CD14-positive monocyte (primary cell): ENCODE measurements around the gene TMEM184A. TPM values are rescaled to one million over a fixed set of nuclear protein-coding genes. Genes with fewer than 3 reads are reported as not detected.

Experiments used
- DNase-seq, 3 donors: peaks; one replicate each; pipeline ENCODE4 v3.0.0-alpha.2; 2011 to 2022
- H2AFZ ChIP-seq: 2 replicates; pipeline ENCODE4 v1.6.0; 2012; ENCODE audit warnings: mild to moderate bottlenecking, low read depth, low read length, inconsistent platforms; ENCODE audit not compliant: insufficient read depth, poor library complexity, severe bottlenecking
- H3K27ac ChIP-seq, 2 donors: 1 replicate in 1 of 2; 2 replicates in 1 of 2; pipeline ENCODE4 v1.5.1; 2012 to 2013; ENCODE audit warnings: low read length in 2 of 2, control low read depth in 1 of 2, inconsistent platforms in 1 of 2, low read depth in 1 of 2, mild to moderate bottlenecking in 1 of 2
- H3K27me3 ChIP-seq, 2 donors: one replicate each; pipeline versions ENCODE4 v1.6.0 to v1.6.1; 2011 to 2013; ENCODE audit warnings: low read length in 2 of 2; ENCODE audit not compliant: control insufficient read depth in 2 of 2, insufficient read depth in 2 of 2
- H3K36me3 ChIP-seq, 2 donors: replicated peaks in 1 of 2; 1 replicate in 1 of 2; 2 replicates in 1 of 2; pipeline versions ENCODE4 v1.5.1 to v1.6.1; 2012 to 2013; ENCODE audit warnings: low read length in 2 of 2, control low read depth in 1 of 2, inconsistent platforms in 1 of 2, mild to moderate bottlenecking in 1 of 2; ENCODE audit not compliant: insufficient read depth in 2 of 2, control insufficient read depth in 1 of 2
- H3K4me1 ChIP-seq, 2 donors: 1 replicate in 1 of 2; 2 replicates in 1 of 2; pipeline versions ENCODE4 v1.5.1 to v1.6.1; 2012 to 2013; ENCODE audit warnings: low read length in 2 of 2, control low read depth in 1 of 2, inconsistent platforms in 1 of 2, mild to moderate bottlenecking in 1 of 2, moderate library complexity in 1 of 2; ENCODE audit not compliant: insufficient read depth in 2 of 2, control insufficient read depth in 1 of 2
- H3K4me2 ChIP-seq: replicated peaks from 2 replicates; pipeline ENCODE3; 2012; ENCODE audit warnings: low read length, moderate library complexity, mild to moderate bottlenecking; ENCODE audit not compliant: poor library complexity, severe bottlenecking; ENCODE audit errors: extremely low read depth
- H3K4me3 ChIP-seq, 3 experiments: fragments of 200-600 bp in 1 of 3; sonication (generic) in 1 of 3; replicated peaks in 1 of 3; 1 replicate in 2 of 3; 2 replicates in 1 of 3; pipeline ENCODE4 v1.5.1; 2011 to 2013; ENCODE audit warnings: low read length in 3 of 3, mild to moderate bottlenecking in 3 of 3, control low read depth in 2 of 3, low read depth in 2 of 3, inconsistent platforms in 1 of 3, moderate library complexity in 1 of 3
- H3K79me2 ChIP-seq: 2 replicates; pipeline ENCODE4 v1.6.0; 2012; ENCODE audit warnings: mild to moderate bottlenecking, control low read depth, inconsistent platforms, low read length, moderate library complexity; ENCODE audit not compliant: insufficient read depth
- H3K9ac ChIP-seq: 2 replicates; pipeline ENCODE4 v1.6.0; 2017; ENCODE audit warnings: low read length, mild to moderate bottlenecking; ENCODE audit not compliant: insufficient read depth, poor library complexity, severe bottlenecking
- H3K9me3 ChIP-seq, 2 donors: replicated peaks in 1 of 2; 1 replicate in 1 of 2; 2 replicates in 1 of 2; pipeline versions ENCODE4 v1.5.1 to v1.6.1; 2012 to 2013; ENCODE audit warnings: low read length in 2 of 2, control low read depth in 1 of 2; ENCODE audit not compliant: control insufficient read depth in 1 of 2, insufficient read depth in 1 of 2
- H4K20me1 ChIP-seq: 2 replicates; pipeline ENCODE4 v1.6.0; 2012; ENCODE audit warnings: mild to moderate bottlenecking, low read length, control low read depth, moderate library complexity; ENCODE audit not compliant: insufficient read depth
- H3K27ac Mint-ChIP-seq, 7 donors: one replicate each; pipeline ENCODE4 v1.8.0; 2020; ENCODE audit warnings: mild to moderate bottlenecking in 7 of 7, mixed read lengths in 7 of 7, moderate library complexity in 6 of 7, inconsistent platforms in 2 of 7
- H3K27me3 Mint-ChIP-seq, 3 donors: one replicate each; pipeline ENCODE4 v1.8.0; 2021 to 2022; ENCODE audit warnings: low read depth in 3 of 3, mild to moderate bottlenecking in 3 of 3, mixed read lengths in 3 of 3, moderate library complexity in 3 of 3, inconsistent platforms in 1 of 3
- H3K36me3 Mint-ChIP-seq, 2 donors: one replicate each; pipeline ENCODE4 v1.8.0; 2020; ENCODE audit warnings: mixed read lengths in 2 of 2, inconsistent platforms in 1 of 2, mild to moderate bottlenecking in 1 of 2
- H3K4me1 Mint-ChIP-seq: one replicate; pipeline ENCODE4 v1.8.0; 2020; ENCODE audit warnings: mild to moderate bottlenecking, mixed read lengths
- H3K4me3 Mint-ChIP-seq, 2 donors: one replicate each; pipeline ENCODE4 v1.8.0; 2020; ENCODE audit warnings: mild to moderate bottlenecking in 2 of 2, mixed read lengths in 2 of 2, moderate library complexity in 1 of 2
- H3K9me3 Mint-ChIP-seq, 7 donors: one replicate each; pipeline ENCODE4 v1.8.0; 2020 to 2022; ENCODE audit warnings: mixed read lengths in 7 of 7, mild to moderate bottlenecking in 6 of 7, moderate library complexity in 6 of 7, inconsistent platforms in 2 of 7
- WGBS: methylation state at CpG from one replicate; pipeline ENCODE4 v1.1.5; 2013; ENCODE audit warnings: missing lambda C conversion rate; ENCODE audit not compliant: insufficient coverage; 5-methylcytosine and 5-hydroxymethylcytosine counted together
- intact Hi-C, 2 donors: fragments of 100-400 bp; cut with micrococcal nuclease; formaldehyde crosslinking; loops; one replicate each; pipeline versions ENCODE4 v1.15.0 to v1.15.1; 2023
- polyA plus RNA-seq, 3 donors: library from polyadenylated mRNA; depleted of rRNA in 1 of 3; unstranded in 2 of 3; stranded (reverse) in 1 of 3; fragments of 300-500 nt in 2 of 3; fragments of >200 nt in 1 of 3; fragmentation: Illumina TruSeq in 2 of 3; gene quantifications; 1 replicate in 2 of 3; 2 replicates in 1 of 3; pipeline ENCODE4 v1.2.3, GENCODE V29; 2012 to 2021
- TF ChIP-seq, protein P1 (sequence below): fragments of 200-600 bp; IDR thresholded peaks from one replicate; pipeline ENCODE4 v1.8.0; 2022; ENCODE audit warnings: antibody characterized with exemption, mild to moderate bottlenecking

TMEM184A gene
- polyA plus RNA-seq, 3 donors = not detected

DNA sequence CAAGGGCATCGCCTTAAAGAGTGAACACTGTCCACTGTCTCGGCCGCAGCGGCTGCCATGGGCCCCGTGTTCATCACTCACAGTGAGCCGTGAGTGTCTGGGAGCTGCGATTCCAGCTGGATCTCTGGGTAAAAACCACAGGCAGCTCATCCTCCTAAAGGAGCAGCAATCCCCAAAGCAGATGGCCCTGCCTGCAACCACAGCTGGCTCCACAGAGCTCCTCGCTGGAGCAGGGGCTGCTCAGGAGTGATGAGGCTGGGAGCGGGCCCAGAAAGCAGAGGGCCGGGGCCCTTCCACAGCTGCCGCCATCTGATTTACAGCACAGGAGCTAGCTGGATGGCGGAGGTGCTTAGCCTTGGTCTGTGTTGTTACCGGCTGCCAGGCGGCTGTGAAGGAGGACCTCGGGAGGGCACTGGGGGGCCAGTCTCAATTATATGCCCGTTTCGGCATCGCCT lies 6.6 kb upstream of the TMEM184A start:
- Histone ChIP-seq H3K36me3 (peaks cover 7 to 13% of the 10 kb centered on the region in 2 donors), H3K27me3 (peaks cover 0 to 2% of the 10 kb centered on the region in 2 donors), H3K4me1 (peaks cover 9 to 14% of the 10 kb centered on the region in 2 donors), H3K79me2 (no peaks in the 10 kb centered on the region), H3K27ac (no peak overlapping the region), H4K20me1 (no peaks in the 10 kb centered on the region), H3K9me3 (no peaks in the 10 kb centered on the region), H3K4me2 (no peak overlapping the region), H3K4me3 (no peak overlapping the region), H2AFZ (no peak overlapping the region), H3K9ac (no peak overlapping the region)
- no peak for DNase-seq
- Mint-ChIP-seq H3K9me3 (peaks cover 0 to 4% (median 0%) of the 10 kb centered on the region in 7 donors), H3K36me3 (peaks cover 15 to 29% of the 10 kb centered on the region in 2 donors), H3K27me3 (peaks cover 2 to 10% (median 4%) of the 10 kb centered on the region in 3 donors), H3K4me3 (no peak overlapping the region), H3K27ac (no peak overlapping the region), H3K4me1 (peaks cover 25% of the 10 kb centered on the region)
- WGBS = 86% methylated on average over 18 of the region's 18 CpGs
- TF ChIP-seq, protein P1, sequence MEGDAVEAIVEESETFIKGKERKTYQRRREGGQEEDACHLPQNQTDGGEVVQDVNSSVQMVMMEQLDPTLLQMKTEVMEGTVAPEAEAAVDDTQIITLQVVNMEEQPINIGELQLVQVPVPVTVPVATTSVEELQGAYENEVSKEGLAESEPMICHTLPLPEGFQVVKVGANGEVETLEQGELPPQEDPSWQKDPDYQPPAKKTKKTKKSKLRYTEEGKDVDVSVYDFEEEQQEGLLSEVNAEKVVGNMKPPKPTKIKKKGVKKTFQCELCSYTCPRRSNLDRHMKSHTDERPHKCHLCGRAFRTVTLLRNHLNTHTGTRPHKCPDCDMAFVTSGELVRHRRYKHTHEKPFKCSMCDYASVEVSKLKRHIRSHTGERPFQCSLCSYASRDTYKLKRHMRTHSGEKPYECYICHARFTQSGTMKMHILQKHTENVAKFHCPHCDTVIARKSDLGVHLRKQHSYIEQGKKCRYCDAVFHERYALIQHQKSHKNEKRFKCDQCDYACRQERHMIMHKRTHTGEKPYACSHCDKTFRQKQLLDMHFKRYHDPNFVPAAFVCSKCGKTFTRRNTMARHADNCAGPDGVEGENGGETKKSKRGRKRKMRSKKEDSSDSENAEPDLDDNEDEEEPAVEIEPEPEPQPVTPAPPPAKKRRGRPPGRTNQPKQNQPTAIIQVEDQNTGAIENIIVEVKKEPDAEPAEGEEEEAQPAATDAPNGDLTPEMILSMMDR = no peak
- intact Hi-C loops = loop anchor here in 1 of 2 donors (10.0 kb wide), 1 partner anchor 48 kb away; no protein-coding TSS in a partner anchor

DNA sequence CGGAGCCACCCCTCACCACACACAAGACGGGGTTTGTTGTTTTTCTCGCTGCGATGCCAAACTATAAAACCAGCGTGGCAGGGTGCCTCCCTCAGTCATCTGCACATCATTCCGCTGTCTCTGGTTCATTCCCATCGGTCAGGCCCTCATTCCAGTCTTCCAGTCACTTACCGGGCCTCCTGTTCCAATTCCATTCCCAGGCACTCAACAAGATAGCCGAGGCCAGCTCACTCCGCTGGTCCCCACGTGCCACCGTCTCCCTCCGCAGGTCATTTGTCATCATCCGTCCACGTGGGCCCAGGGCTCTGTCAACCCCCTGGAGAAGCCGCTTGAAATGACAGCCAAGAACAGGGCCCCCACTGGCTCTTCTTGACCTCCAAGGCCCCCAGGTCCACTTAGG lies 6.1 kb upstream of the TMEM184A start:
- Histone ChIP-seq H3K27ac (no peak overlapping the region), H2AFZ (no peak overlapping the region), H3K4me1 (peaks cover 9 to 14% of the 10 kb centered on the region in 2 donors), H4K20me1 (no peaks in the 10 kb centered on the region), H3K9ac (no peak overlapping the region), H3K4me3 (no peak overlapping the region), H3K36me3 (peaks cover 4 to 8% of the 10 kb centered on the region in 2 donors), H3K27me3 (peaks cover 0 to 2% of the 10 kb centered on the region in 2 donors), H3K9me3 (no peaks in the 10 kb centered on the region), H3K79me2 (no peaks in the 10 kb centered on the region), H3K4me2 (no peak overlapping the region)
- 89% methylated on average over 14 of the region's 16 CpGs for WGBS
- peaks cover 2 to 10% (median 4%) of the 10 kb centered on the region in 3 donors for H3K27me3 Mint-ChIP-seq
- H3K4me1 Mint-ChIP-seq = peaks cover 22% of the 10 kb centered on the region
- H3K9me3 Mint-ChIP-seq = peaks cover 0 to 4% (median 0%) of the 10 kb centered on the region in 7 donors
- H3K27ac Mint-ChIP-seq = no peak overlapping the region
- TF ChIP-seq, protein P1 = no peak
- no peak for DNase-seq
- intact Hi-C loops = loop anchor here in 1 of 2 donors (10.0 kb wide), 1 partner anchor 47 kb away; no protein-coding TSS in a partner anchor
- H3K36me3 Mint-ChIP-seq = peaks cover 10 to 24% of the 10 kb centered on the region in 2 donors
- no peak overlapping the region for H3K4me3 Mint-ChIP-seq
